Measurements from ENCODE around the gene GPX4.

Gene GPX4

GRCh38 chr19:1154731-1155351, 51.0 kb downstream of the GPX4 start:
- no peak for FAIRE-seq

GRCh38 chr19:1155352-1156304, 51.8 kb downstream of the GPX4 start:
- FAIRE-seq: no peak

Measured in TTC549 (cell line).